Testis (tissue), 3 donors: ENCODE results near the gene PIAS4. TPM values are rescaled to one million over a fixed set of nuclear protein-coding genes. Genes with fewer than 3 reads are reported as not detected.
A peak's percentile ranks its signal among the peaks of the same experiment; 100 is the strongest.

Experiments
- DNase-seq: peaks from one replicate; pipeline ENCODE4 v3.0.0-alpha.2; 2019
- H3K27ac ChIP-seq, 2 donors: fragments of 200-600 bp; sonication (generic); one replicate each; pipeline ENCODE4 v1.5.1; 2019
- H3K27me3 ChIP-seq: fragments of 200-600 bp; sonication (generic); one replicate; pipeline ENCODE4 v1.5.1; 2019
- H3K36me3 ChIP-seq: fragments of 200-600 bp; sonication (generic); one replicate; pipeline ENCODE4 v1.5.1; 2017; ENCODE audit warnings: low read depth; ENCODE audit errors: missing control alignments
- H3K4me1 ChIP-seq: fragments of 200-600 bp; sonication (generic); one replicate; pipeline ENCODE4 v1.5.1; 2019
- H3K4me3 ChIP-seq, 2 donors: fragments of 200-600 bp; sonication (generic); one replicate each; pipeline ENCODE4 v1.5.1; 2017 to 2019
- H3K9me3 ChIP-seq: fragments of 200-600 bp; sonication (generic); one replicate; pipeline ENCODE4 v1.5.1; 2017
- CTCF ChIP-seq, 3 experiments: fragments of 450-650 bp in 2 of 3; fragments of 200-600 bp in 1 of 3; sonication (generic) in 1 of 3; IDR thresholded peaks; one replicate each; pipeline ENCODE4 v1.5.1; 2016 to 2019; ENCODE audit warnings: antibody characterized with exemption in 3 of 3, mild to moderate bottlenecking in 2 of 3, moderate library complexity in 1 of 3
- POLR2A ChIP-seq: fragments of 450-650 bp; IDR thresholded peaks from one replicate; pipeline ENCODE4 v1.6.1; 2017; ENCODE audit warnings: antibody characterized with exemption, mild to moderate bottlenecking, moderate library complexity
- WGBS, 2 donors: methylation state at CpG; one replicate each; pipeline ENCODE4 v1.1.5; 2018; 5-methylcytosine and 5-hydroxymethylcytosine counted together
- intact Hi-C: fragments of 100-400 bp; cut with DNase I; formaldehyde crosslinking; loops from one replicate; pipeline ENCODE4 v1.15.1; 2023; ENCODE audit warnings: low total_unique reads
- polyA plus RNA-seq: library from polyadenylated mRNA; stranded (reverse); fragments of 350-450 nt; fragmentation: Illumina TruSeq; extraction: RNeasy Lipid Tissue Mini Kit (QIAGEN cat#74804); gene quantifications from one replicate; pipeline ENCODE4 v1.2.3, GENCODE V29; 2014; ENCODE audit warnings: low read depth, low replicate concordance; ENCODE audit not compliant: insufficient read depth
- total RNA-seq, 2 donors: library from RNA; depleted of rRNA; stranded (reverse); fragments of >200 nt; gene quantifications; one replicate each; pipeline ENCODE4 v1.2.3, GENCODE V29; 2016

The PIAS4 gene
- total and polyA plus RNA-seq, 3 donors from 2014 or later: 89.1 to 142 (median 94.5) TPM

- DNase-seq: peak; percentile 54
- H3K4me3 ChIP-seq: peak overlapping the region; percentile 92 to 96
- WGBS, 2 donors: 0% methylated on average over 16 of the region's 31 CpGs; no CpG with 5 or more reads in 1 of the 2 donors
Measured at GRCh38 chr19:4066176-4066606, 58.7 kb downstream of the PIAS4 start.

GRCh38 chr19:4066682-4067395 lies 59.3 kb downstream of the PIAS4 start, which contains the start of gene ZBTB7A:
ZBTB7A (minus strand) TSS chr19:4066899; CDS start chr19:4055232, 11,667 bp downstream.
- intact Hi-C loops: no loop called here
- WGBS, 2 donors: 0% methylated on average over 28 of the region's 85 CpGs; no CpG with 5 or more reads in 1 of the 2 donors

More at GRCh38 chr19:4066176-4066606, 58.7 kb downstream of the PIAS4 start:
- Histone ChIP-seq H3K27ac (peak overlapping the region; percentile 86 to 96), H3K4me1 (peaks cover 39% of the 10 kb centered on the region), H3K36me3 (no peaks in the 10 kb centered on the region), H3K9me3 (no peaks in the 10 kb centered on the region), H3K27me3 (no peaks in the 10 kb centered on the region)
- intact Hi-C loops: no loop called here
- TF ChIP-seq POLR2A (no peak), CTCF (IDR thresholded peaks at IDR 0.05) (no peak)

DNA sequence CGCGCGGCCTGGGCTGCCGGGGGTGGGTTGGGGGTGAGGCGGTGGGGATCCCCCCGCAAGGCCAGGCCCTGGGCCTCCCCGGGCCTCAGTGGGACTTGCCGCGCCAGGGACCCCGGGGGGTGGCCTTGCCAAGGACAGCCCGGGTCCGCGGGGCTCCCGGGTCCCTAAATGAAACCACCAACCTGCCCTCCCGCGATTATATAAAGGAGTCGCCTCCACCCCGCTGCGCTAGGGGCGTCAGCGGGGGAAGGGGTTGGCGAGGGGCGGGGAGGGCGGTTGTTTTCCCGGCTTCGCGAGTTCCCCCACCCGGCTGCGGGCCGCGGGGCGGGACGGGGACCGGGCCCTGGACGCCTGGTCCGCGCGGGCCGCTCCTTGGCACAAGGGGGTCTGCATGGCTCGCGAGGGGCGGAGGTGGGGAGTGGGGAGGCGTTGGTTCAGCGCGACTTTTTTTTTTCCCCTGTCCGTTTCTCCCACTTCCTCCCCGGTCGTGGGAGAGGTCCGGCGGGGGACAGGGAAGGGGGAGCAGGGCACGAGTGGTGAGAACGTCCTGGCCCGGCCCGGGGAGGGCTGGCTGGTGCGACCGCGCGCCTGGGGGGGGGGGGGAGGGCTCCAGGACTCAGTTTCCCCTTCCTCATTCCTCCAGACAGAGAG lies 60.0 kb downstream of the PIAS4 start:
- DNase-seq: no peak
- Histone ChIP-seq H3K27me3 (no peaks in the 10 kb centered on the region), H3K4me3 (peak overlapping the region; percentile 92 to 96), H3K4me1 (peaks cover 25% of the 10 kb centered on the region), H3K36me3 (no peaks in the 10 kb centered on the region), H3K27ac (peak overlapping the region; percentile 92 to 96), H3K9me3 (no peaks in the 10 kb centered on the region)
- 0 to 2% methylated on average over 33 to 44 of the region's 58 CpGs for WGBS, 2 donors
- intact Hi-C loops: no loop called here
- no peak for TF ChIP-seq POLR2A
- no peak for TF ChIP-seq CTCF (IDR thresholded peaks at IDR 0.05)

More at GRCh38 chr19:4066682-4067395, 59.3 kb downstream of the PIAS4 start, which contains the start of gene ZBTB7A:
- H3K4me1 ChIP-seq: peaks cover 32% of the 10 kb centered on the region
- H3K36me3 ChIP-seq: no peaks in the 10 kb centered on the region
- DNase-seq: peak; percentile 91
- H3K4me3 ChIP-seq: peak within 1 kb of the TSS; percentile 92 to 96
- no peaks in the 10 kb centered on the region for H3K27me3 ChIP-seq
- TF ChIP-seq CTCF (IDR thresholded peaks at IDR 0.05) (no peak), POLR2A (no peak)
- H3K27ac ChIP-seq: peak within 1 kb of the TSS; percentile 92 to 96
- no peaks in the 10 kb centered on the region for H3K9me3 ChIP-seq

DNA sequence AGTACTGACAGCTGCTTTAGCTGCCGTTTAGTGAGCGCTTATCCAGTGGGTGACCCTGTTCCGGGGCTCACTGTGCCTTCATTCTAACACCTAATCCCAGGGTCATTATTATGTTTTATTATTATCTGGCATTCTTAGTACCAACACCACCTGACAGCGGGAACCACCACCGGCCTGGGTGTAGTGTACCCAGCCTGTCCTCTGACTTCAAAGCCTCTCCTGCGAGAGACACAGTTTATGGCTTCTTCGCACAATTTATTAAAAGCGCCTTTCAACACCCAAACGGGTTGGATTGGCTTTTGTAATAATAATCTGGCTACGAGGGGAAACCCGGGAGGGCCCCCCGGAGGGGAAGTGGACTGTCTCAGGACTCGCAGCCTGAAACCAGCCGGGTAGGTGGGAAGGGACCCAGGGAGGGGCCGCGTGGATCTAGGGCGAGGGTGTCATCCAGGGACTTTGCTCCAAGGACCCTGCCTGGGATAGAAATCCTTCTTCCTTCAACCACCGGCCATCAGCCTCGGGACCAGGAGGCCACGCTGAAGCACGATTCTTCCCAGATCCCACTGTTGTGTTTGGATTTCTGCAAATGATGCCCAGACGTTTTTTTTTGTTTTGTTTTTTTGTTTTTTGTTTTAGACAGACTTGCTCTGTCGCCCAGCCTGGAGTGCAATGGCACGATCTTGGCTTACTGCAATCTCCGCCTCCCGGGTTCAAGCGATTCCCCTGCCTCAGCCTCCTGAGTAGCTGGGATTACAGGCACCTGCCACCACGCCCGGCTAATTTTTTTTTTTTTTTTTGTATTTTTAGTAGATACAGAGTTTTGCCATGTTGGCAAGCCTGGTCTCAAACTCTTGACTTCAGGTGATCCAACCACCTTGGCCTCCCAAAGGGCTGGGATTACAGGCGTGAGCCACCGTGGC lies 60.8 kb downstream of the PIAS4 start:
- H3K36me3 ChIP-seq: no peaks in the 10 kb centered on the region
- H3K27me3 ChIP-seq: no peaks in the 10 kb centered on the region
- intact Hi-C loops: no loop called here
- WGBS, 2 donors: 22 to 25% methylated on average over 22 to 31 of the region's 31 CpGs
- H3K4me3 ChIP-seq: peak overlapping the region; percentile 92 to 96
- DNase-seq: no peak
- peaks cover 17% of the 10 kb centered on the region for H3K4me1 ChIP-seq
- H3K9me3 ChIP-seq: no peaks in the 10 kb centered on the region
- peak overlapping the region; percentile 92 to 96 for H3K27ac ChIP-seq
- TF ChIP-seq POLR2A (no peak), CTCF (IDR thresholded peaks at IDR 0.05) (no peak)
